Measurements from ENCODE around the gene SEC11A.
A peak's percentile ranks its signal among the peaks of the same experiment; 100 is the strongest.

The SEC11A gene

GRCh38 chr15:84716036-84716732, at the start of gene SEC11A:
SEC11A (minus strand) TSS chr15:84716139; CDS start chr15:84716075, 64 bp downstream.
- TF ChIP-seq, protein P1, sequence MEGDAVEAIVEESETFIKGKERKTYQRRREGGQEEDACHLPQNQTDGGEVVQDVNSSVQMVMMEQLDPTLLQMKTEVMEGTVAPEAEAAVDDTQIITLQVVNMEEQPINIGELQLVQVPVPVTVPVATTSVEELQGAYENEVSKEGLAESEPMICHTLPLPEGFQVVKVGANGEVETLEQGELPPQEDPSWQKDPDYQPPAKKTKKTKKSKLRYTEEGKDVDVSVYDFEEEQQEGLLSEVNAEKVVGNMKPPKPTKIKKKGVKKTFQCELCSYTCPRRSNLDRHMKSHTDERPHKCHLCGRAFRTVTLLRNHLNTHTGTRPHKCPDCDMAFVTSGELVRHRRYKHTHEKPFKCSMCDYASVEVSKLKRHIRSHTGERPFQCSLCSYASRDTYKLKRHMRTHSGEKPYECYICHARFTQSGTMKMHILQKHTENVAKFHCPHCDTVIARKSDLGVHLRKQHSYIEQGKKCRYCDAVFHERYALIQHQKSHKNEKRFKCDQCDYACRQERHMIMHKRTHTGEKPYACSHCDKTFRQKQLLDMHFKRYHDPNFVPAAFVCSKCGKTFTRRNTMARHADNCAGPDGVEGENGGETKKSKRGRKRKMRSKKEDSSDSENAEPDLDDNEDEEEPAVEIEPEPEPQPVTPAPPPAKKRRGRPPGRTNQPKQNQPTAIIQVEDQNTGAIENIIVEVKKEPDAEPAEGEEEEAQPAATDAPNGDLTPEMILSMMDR (IDR thresholded peaks at IDR 0.05; ENCODE audit: borderline replicate concordance, insufficient read depth, low read depth, low read length): no peak
- H3K4me3 ChIP-seq (ENCODE audit: low read depth, low read length): peak within 1 kb of the TSS; percentile 74

- TF ChIP-seq, protein P1 (IDR thresholded peaks at IDR 0.05; ENCODE audit: borderline replicate concordance, insufficient read depth, low read depth, low read length): no peak
- no peak overlapping the region for H3K4me3 ChIP-seq (ENCODE audit: low read depth, low read length)
These were observed 49.7 kb upstream of the SEC11A start for GRCh38 chr15:84765675-84766074.

DNA sequence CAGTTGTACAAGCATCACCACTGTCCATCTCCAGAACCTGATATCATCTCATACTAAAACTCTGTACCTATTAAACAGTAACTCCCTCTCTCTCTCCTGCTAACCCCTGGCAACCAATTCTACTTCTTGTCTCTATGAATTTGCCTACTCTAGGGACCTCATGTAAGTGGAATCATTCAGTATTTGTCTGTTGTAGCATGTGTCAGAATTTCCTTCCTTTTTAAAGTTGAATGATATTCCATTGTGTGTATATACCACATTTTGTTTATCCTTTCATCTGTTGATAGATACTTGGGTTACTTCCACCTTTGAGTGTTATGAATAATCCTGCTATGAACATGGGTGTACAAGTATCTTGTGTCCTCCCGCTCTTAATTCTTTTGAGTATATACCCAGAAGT, 49.0 kb upstream of the SEC11A start:
- TF ChIP-seq, protein P1 (IDR thresholded peaks at IDR 0.05; ENCODE audit: borderline replicate concordance, insufficient read depth, low read depth, low read length): no peak
- H3K4me3 ChIP-seq (ENCODE audit: low read depth, low read length): no peak overlapping the region

- TF ChIP-seq, protein P1 (IDR thresholded peaks at IDR 0.05; ENCODE audit: borderline replicate concordance, insufficient read depth, low read depth, low read length): no peak
These were observed 48.6 kb upstream of the SEC11A start for GRCh38 chr15:84764585-84764984.

DNA sequence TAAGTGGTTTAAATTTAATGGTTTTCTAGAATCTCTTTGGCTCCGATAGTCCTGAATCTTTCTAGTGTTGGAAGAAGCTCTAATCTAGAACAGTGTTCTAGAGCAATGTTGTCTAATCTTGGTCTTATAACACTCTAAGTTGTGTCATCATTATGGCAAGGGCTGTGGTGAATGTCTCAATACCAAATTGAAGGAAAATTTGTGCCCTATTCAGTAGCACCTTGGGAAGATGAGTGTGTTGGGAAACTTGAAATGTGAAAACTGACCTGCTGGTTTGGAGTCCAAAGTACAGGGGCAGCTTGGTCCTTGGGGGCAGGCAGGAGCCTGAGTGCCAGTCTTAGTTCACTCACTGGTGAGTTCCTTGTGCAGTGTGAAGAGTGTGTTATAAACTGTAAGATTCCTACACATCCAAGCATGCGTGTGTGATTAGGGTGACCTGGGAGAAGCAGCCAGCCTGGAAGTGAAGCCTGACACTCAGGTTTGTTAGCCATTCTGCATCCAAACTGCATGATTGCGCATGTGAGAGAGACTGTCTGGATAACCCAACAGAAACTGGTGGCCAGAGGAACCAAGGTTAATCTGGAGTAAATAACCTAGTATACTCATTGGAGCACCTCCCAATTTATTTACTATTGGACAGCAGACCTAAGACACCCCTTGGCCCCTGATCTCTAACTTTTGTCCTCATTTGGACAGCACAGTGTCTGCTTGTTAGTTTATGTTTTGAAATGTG, 47.1 kb upstream of the SEC11A start:
- H3K4me3 ChIP-seq (ENCODE audit: low read depth, low read length): no peak overlapping the region
- TF ChIP-seq, protein P1 (IDR thresholded peaks at IDR 0.05; ENCODE audit: borderline replicate concordance, insufficient read depth, low read depth, low read length): no peak

More at GRCh38 chr15:84764585-84764984, 48.6 kb upstream of the SEC11A start:
- H3K4me3 ChIP-seq (ENCODE audit: low read depth, low read length): no peak overlapping the region

GRCh38 chr15:84761607-84762131, 45.7 kb upstream of the SEC11A start:
- TF ChIP-seq, protein P1 (IDR thresholded peaks at IDR 0.05; ENCODE audit: borderline replicate concordance, insufficient read depth, low read depth, low read length): no peak
- H3K4me3 ChIP-seq (ENCODE audit: low read depth, low read length): no peak overlapping the region
